M059J (cell line): Measurements from ENCODE around the gene NR2F6. TPM values are rescaled to one million over a fixed set of nuclear protein-coding genes. Genes with fewer than 3 reads are reported as not detected.
"Not testable (repeated sequence)": the region's sequence is repeated elsewhere in the genome, so short reads cannot be mapped to it uniquely, and the experiment has no call there.

Experiments
- DNase-seq: peaks from one replicate; pipeline ENCODE4 v3.0.0-alpha.2; 2012; ENCODE audit warnings: low read depth
- total RNA-seq: library from RNA; depleted of rRNA; stranded (reverse); fragments of >200 nt; shearing (Covaris generic); gene quantifications from 2 replicates; pipeline ENCODE4 v1.2.3, GENCODE V29; 2014; rRNA removed

The NR2F6 gene
- total RNA-seq = 35.5 and 56.4 TPM in 2 replicates

DNA sequence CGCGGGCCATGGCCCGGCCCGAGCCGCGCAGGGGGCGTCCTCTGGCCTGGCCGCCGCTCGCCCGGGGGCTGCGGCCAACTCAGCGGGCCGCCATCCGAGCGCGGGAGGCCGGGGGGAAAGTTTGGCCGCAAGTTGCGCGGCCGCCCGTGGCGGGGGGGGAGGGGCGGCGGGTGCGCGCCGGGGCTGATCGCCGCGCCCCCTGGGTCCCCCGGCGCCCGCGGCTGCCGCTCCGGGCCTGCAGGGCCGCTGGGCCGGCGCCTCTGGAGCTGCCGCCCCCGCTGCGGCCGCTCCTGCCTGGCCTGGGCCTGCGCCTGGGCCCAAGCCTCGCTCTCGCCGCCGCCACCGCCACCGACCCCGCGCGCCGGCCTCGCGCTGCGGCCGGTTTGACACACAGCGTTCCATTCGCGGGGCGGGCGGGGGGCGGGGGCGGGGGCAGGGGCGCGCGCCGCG is at the start of gene NR2F6:
Gene NR2F6, minus strand, starts transcription at position 385 of the 450 bp plus-strand sequence. CDS start 699 bp downstream, outside the sequence.
- DNase-seq = no peak

DNA sequence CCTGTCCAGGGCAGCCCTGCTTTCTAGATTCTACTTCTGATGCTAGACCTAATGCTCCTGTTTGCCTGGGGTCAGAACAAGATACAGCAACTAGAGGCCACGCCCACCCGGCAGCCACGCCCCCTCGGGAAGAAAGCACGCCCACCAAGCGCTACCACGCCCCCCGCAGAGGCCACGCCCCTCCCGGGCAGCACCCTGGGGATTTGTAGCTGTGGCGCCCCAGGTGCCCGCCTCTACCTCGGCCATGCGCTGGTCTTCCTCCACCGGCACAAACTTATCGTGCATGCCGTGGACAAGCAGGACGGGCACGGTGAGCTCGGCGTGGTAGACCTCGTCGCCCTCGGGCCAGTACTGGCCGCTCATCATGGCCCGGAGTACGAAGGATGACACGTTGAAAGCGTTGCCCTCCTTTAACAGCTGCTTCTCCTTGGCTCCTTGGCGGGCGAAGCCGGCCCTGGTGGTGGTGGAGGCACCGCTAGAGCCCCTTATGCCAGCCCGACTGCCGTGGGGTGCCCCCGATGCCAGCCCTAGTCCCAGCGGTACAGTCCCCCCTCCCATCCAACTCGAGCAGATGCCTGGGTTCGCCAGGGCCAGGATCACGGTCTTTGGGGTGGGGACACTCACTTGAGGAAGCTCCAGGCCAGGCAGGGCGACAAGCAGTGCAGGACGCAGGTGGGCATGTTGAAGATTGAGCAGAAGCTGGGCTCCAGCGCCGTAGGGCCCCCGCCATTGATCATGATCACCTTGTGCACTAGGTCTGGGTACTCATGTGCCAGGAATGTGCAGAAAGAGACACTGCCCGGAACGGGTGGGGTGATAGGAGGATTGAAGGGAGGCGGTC is 48.6 kb upstream of the NR2F6 start:
- no peak for DNase-seq

DNA sequence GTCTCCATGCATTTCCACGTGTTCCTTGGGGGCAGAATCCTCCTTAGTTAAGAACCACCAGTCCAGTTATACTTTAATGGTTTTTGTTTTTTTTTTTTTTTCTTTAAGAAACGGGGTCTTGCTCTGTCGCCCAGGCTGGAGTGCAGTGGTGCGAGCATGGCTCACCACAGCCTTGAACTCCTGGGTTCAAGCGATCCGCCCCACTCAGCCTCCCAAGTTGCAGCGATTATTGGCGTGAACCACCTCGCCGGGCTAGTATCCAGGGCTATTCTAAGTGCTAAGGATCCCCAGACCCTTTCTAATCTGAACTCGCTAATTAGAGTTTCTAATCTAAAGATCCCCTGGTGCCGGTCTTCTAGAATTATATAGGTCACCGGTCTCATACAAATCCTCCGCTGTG is 47.9 kb upstream of the NR2F6 start:
- no peak for DNase-seq

GRCh38 chr19:17292301-17293074 is 46.8 kb upstream of the NR2F6 start:
- peak; percentile 54 for DNase-seq

DNA sequence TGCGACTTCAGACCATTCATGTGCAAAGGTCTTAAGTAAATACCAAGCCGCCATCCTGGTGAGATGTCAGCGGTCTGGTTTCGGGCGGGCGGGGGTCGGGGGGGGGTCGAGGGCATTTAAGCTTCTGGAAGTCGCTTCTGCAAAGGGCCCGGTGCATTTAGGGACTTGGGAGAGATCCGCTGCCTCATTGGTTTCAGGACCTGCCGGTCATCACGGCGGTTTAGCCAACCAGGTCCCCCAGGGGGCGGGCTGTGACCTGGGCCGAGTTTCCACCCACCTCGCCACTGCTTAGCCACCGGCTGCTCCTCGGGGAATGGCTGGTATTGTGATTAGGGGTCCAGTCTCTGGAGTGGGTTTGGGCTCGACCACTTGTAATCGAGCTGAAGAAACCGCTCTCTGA is 43.8 kb upstream of the NR2F6 start:
- DNase-seq = no peak

- no peak for DNase-seq
These were observed 41.0 kb upstream of the NR2F6 start for GRCh38 chr19:17286752-17287151.

- DNase-seq = no peak
These were observed 40.5 kb upstream of the NR2F6 start for GRCh38 chr19:17286263-17286662.

DNA sequence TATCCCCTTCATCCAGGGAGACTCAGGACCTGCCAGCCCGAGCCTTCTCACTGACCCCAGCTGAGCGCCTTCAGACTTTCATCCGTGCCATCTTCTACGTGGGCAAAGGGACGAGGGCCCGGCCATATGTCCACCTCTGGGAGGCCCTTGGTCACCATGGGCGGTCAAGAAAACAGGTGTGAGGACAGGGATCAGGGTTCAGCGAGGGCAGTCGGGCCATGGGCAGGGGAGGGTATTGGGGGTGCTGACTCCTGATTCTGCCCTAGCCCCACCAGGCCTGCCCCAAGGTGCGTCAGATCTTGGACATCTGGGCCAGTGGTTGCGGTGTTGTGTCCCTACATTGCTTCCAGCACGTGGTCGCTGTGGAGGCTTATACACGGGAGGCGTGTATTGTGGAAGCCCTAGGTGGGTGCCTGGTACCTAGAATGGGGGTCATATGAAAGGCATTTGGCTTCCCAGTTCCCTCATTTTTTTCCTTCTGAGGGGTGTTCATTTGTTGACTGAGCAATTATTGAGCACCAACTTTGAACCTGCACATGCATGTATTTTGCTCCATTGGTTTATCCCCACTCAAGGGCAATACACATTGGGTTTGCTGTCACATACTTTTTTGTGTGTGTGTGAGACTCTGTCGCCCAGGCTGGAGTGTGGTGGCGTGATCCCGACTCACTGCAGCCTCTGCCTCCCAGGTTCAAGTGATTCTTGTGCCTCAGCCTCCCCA is 39.9 kb upstream of the NR2F6 start:
- no peak for DNase-seq

DNA sequence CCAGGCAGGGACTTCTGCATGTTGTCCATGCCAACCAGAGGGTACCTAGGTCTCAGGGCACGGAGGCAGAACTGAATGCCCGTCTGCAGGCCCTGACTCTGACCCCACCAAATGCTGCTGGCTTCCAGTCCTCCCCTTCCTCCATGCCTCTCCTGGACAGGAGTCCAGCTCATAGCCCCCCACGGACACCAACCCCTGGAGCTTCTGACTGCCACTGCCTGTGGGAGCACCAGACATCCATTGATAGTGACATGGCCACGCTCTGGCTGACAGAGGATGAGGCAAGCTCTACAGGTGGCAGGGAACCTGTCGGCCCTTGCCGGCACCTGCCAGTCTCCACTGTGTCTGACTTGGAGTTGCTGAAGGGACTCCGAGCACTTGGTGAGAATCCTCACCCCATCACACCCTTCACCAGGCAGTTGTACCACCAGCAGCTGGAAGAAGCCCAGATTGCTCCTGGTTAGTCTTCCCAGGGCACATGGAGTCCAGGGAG is 37.8 kb upstream of the NR2F6 start:
- DNase-seq = no peak

DNA sequence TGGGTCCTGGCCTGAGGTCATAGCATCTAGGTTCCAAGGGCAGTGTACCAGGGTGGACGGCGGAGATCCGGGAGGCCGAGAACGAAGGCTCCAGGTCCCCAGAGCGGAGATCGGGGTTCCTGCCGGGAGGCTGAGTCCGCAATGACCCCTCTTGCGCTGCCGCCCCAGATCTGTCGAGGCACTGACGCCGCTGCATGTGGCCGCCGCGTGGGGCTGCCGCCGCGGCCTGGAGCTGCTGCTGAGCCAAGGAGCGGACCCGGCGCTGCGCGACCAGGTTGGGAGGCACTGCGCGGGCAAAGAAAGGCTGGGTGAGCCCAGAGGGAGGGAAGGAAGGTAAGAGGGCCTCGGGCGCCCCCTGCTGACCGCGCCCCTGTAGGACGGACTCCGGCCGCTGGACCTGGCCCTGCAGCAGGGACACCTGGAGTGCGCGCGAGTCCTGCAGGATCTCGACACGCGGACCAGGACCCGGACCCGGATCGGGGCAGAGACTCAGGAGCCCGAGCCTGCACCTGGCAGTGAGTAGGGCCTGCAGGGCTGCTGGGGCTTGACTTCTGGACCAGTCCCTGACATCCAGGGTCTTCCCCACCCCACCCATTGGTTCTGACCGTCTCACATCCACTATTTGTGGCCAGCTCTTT is 36.9 kb upstream of the NR2F6 start:
- peak; percentile 86 for DNase-seq

- no peak for DNase-seq
These were observed 35.9 kb upstream of the NR2F6 start, which contains the start of gene ANKLE1 for GRCh38 chr19:17281391-17282304. ANKLE1 (plus strand) TSS chr19:17281901; CDS start chr19:17281921, 20 bp downstream.

- no peak for DNase-seq
These were observed 33.7 kb upstream of the NR2F6 start for GRCh38 chr19:17279436-17279835.

- DNase-seq = no peak
These were observed 29.9 kb upstream of the NR2F6 start for GRCh38 chr19:17275441-17276175.

- DNase-seq = not testable (repeated sequence)
These were observed 29.2 kb upstream of the NR2F6 start for GRCh38 chr19:17274892-17275291.

DNA sequence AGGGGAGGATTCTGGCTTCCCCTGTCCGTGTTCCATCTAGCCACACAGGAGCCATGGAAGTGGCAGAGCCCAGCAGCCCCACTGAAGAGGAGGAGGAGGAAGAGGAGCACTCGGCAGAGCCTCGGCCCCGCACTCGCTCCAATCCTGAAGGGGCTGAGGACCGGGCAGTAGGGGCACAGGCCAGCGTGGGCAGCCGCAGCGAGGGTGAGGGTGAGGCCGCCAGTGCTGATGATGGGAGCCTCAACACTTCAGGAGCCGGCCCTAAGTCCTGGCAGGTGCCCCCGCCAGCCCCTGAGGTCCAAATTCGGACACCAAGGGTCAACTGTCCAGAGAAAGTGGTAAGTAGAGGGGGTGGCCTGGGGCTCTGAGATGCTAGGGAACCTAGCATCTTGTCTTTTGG is 23.0 kb upstream of the NR2F6 start:
- DNase-seq = no peak

- DNase-seq = peak; percentile 99
These were observed 21.5 kb upstream of the NR2F6 start, which contains the start of gene BABAM1 for GRCh38 chr19:17266975-17267788. BABAM1 (plus strand) TSS chr19:17267443; CDS start chr19:17268807, 1,364 bp downstream.

DNA sequence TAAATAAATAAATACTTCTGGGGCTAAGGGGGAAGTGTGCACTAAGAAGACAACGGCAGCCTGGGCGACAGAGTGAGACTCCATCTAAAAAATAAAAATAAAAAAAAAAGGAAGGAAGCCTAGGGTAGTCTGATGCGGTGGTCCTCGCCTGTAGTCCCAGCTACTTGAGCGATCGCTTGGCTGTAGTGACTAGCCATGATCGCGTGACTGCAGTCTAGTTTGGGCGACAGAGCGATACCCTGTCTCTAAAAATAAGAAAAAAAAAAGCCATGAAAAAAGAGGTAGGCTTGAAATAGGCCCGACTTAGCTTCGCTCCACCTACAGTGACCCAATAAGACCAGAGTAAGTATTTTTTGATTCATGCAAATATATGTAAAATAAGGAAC is 20.9 kb upstream of the NR2F6 start:
- no peak for DNase-seq

GRCh38 chr19:17266026-17266425 is 20.3 kb upstream of the NR2F6 start:
- DNase-seq = no peak

GRCh38 chr19:17264641-17264979 is 18.9 kb upstream of the NR2F6 start, which contains the start of gene USHBP1:
USHBP1 (minus strand) TSS chr19:17264745; CDS start chr19:17264299, 446 bp downstream.
- no peak for DNase-seq
